Activated CD4-positive, CD25-positive, alpha-beta regulatory T cell treated with anti-CD3 and anti-CD28 coated beads, Interleukin-2, amount 50 U/mL, for 24 hours (primary cell): ENCODE results near the gene MBD3L3.
"Not testable (repeated sequence)": the region's sequence is repeated elsewhere in the genome, so short reads cannot be mapped to it uniquely, and the experiment has no call there.

Source experiments
- ATAC-seq, 2 donors: fragments of 150-1000 bp; cut with Tn5 transposase; one replicate each; pipeline ENCODE4 v1.10.0; 2021; ENCODE audit warnings: mild to moderate bottlenecking in 1 of 2, moderate library complexity in 1 of 2

The MBD3L3 gene

DNA sequence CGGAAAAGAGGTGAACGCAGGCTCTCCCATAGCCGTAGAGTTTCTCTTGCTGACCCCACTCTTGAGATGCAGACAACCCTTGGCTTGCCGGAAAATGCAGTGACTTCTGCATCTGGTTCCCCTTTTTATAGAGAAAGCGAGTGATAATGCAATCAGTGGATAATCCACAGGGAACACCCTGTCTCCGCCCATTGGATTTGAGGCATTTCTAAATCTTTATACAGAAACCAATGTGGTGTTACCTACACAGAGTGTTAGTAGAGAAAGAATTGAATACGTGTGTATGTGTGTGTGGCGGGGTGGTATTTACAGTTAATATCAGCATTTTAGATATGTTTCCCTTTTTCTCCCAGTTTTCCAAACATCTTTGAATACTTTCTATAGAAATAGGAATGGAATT is at the start of gene MBD3L3:
Gene MBD3L3 (minus strand): TSS at position 101 of the 400 bp plus-strand sequence. CDS start 71 bp downstream, at position 30.
- ATAC-seq = not testable (repeated sequence)

DNA sequence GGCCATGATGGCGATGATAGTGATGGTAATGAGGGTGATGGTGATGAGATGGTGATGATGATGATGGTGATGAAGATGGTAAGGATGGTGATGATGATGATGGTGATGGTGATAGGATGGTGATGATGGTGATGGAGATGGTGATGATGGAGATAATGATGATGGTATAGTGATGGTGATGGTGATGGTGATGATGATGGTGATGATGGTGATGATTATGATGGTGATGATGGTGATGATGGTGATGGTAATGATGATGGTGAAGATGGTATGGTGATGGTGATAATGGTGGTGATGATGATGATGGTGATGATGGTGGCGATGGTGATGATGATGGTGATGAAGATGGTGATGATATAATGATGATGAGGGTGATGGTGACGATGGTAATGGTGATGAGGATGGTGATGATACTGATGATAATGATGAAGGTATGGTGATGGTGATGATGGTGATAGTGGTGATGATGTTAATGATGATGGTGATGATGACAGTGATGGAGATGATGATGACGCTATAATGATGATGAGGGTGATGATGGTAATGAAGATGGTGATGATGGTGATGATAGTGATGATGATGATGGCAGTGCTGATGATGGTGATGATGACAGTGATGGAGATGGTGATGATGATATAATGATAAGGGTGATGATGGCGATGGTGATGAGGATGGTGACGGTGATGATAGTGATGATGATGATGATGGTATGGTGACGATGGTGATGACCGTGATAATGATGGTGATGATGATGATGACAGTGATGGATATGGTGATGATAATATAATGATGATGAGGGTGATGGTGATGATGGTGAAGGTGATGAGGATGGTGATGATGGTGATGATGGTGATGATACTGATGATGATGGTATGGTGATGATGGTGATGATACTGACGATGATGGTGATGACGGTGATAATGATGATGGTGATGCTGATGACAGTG is 48.5 kb upstream of the MBD3L3 start:
- no peak for ATAC-seq

DNA sequence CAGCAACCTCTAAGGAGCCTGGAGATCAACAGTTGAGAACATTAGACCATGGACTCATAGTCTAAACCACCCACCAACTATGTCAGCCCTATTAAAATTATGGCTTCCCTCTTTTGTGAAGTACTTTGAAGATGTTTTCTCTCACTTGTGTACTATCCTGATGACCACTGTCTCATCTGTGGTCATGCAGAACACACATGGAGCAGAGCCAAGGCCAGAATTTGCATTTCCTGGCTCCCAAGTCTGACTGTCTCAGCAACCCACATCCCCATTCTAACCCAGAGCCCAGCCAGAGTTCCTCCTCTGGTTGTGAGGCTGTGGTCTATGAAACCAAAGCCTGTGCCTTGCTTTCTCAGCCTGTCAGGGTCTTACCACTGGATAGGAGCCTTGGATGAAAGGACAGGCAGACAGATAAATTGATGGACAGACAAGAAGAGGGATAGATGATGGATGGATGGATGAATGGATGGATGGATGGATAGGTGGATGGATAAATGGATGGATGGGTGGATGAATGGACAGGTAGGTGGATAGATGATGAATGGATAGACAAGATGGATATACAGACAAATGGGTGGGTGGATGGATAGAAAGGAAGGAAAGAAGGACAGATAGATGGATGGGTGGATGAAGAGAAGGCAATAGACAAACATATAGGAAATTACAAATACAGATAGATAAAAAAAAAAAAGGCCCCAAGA is 46.4 kb upstream of the MBD3L3 start:
- ATAC-seq = no peak

DNA sequence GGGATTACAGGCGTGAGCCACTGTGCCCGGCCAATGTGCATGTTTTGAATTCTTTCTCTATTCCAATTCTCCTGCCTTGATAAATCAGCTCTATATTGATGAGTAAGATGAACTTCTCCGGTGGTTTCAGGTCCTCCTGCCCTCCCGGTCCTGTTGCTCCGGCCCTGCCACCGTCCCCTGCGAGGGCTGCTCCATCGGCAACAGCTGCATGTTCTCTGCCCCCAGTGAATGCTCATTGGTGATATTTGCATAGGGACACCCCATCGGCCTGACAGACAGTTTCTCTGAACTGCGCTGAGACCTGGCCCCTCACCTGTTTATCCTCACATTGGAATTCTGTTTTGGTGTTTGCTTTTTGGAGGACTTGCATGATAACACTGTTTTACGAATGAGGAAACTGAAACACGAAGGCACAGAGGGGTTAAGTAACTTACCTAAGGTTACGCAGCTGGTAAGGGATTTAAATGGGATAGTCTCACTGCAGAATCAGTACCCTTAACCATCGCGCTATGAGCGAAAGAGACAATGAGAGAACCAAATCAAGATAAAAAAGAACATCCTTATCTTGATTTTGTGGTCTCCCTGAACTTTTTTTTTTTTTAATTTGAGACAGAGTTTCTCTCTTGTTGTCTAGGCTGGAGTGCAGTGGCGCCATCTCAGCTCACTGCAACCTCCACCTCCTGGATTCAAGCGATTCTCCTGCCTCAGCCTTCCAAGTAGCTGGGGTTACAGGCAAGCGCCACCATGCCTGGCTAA is 43.2 kb upstream of the MBD3L3 start:
- ATAC-seq = no peak

DNA sequence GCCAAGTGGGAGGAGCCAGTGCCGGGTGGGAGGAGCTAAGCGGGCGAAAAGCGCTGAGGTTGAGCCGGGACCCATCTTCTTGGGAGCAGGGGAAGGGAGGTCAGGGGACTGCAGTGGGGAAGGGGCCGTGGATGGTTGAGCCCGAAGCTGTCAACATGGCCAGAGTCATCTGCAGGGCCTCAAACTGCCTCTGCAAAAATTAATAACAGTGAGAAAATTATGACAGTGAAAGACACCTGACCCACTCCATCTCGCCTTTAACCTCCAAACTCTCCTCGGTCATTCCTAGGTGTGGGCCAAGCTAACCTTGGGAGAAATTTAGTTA is 41.1 kb upstream of the MBD3L3 start:
- no peak for ATAC-seq

DNA sequence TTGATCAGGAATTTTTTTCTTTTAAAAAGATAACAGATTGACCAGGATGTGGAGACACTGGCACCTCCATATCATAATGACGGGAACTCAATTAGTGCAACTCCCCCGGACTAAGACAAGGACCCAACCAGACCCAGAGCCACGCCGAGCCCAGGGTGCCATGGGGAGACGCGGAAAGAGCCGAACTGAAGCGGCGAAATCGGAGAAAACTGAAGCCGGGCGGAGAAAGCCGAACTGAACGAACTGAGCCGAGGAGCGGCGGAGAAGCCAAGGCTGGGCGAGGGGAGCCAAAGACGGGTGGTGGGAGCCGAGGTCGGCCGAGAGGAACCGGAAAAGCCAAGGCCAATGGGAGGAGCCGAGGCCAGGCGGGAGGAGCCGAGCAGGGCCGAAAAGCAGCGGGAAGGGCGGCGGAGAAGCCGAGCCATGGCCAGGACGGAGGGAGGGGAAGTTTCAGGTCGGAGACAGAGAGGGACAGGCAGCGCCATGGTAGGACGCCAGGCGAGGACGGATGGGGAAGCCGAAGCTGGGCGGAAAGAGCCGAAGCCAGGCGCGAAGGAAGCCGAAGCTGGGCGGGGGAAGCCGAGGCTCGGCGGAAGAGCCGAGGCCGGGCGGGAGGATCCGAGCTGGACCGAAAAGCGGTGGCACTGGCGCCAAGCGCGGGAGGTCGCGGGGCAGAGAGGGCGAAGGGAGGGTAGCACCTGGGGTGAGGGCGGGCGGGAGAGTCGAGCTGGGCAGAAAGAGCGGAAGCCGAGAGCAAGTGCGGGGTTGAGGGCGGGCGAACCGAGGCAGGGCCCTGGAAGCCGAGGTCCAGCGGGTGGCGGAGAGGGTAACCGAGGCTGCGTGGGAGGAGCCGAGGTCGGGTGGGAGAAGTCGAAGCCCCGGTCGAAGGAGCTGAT is 40.5 kb upstream of the MBD3L3 start:
- ATAC-seq = peak; percentile 87 to 92

- no peak for ATAC-seq
These were observed 39.6 kb upstream of the MBD3L3 start for GRCh38 chr19:7098096-7098495.

GRCh38 chr19:7088999-7089398 is 30.5 kb upstream of the MBD3L3 start:
- ATAC-seq = no peak

GRCh38 chr19:7083076-7083956 is 24.8 kb upstream of the MBD3L3 start:
- no peak for ATAC-seq

- ATAC-seq = no peak
These were observed 19.5 kb upstream of the MBD3L3 start for GRCh38 chr19:7078008-7078407.

DNA sequence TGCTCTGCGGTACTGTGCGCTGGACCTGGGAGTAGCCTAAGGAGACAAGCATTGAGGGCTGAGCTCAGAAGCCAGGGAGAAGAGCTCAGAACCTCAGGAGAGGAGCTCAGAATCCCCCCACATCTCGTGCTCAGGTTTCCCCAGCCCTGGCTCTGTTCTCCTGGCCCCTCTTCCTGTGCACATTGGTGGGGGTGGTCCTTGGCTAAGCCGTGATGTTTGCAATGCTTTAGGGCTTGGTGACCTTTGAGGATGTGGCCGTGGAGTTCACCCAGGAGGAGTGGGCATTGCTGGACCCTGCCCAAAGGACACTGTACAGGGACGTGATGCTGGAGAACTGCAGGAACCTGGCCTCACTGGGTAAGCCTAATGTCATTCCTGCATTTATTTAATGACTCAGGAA is 17.7 kb upstream of the MBD3L3 start:
- ATAC-seq = no peak

DNA sequence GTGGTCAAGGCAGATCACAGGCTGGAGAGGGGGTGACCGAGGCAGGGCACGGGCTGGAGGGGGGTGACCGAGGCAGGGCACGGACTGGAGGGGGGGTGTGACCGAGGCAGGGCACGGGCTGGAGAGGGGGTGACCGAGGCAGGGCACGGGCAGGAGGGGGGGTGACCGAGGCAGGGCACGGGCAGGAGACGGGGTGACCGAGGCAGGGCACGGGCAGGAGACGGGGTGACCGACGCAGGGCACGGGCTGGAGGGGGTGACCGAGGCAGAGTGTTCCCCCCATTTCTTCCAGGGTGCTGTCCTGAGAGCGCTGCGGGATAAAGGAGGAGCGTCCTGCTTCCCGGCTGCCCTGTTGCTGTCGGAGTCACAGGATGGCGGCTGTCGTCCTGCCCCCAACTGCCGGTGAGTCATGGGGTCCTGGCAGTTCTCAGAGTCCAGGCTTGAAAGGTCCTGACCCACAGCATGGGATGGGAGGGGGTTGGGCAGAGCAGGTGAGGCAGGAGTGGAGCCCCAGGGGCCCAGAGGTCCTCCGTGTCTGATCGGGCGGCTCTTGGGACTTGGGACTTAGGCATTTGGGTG is 16.3 kb upstream of the MBD3L3 start:
- no peak for ATAC-seq

GRCh38 chr19:7072541-7072940 is 14.1 kb upstream of the MBD3L3 start:
- no peak for ATAC-seq

GRCh38 chr19:7069904-7070226 is 11.4 kb upstream of the MBD3L3 start:
- peak in 1 of 2 donors; percentile 11 for ATAC-seq

DNA sequence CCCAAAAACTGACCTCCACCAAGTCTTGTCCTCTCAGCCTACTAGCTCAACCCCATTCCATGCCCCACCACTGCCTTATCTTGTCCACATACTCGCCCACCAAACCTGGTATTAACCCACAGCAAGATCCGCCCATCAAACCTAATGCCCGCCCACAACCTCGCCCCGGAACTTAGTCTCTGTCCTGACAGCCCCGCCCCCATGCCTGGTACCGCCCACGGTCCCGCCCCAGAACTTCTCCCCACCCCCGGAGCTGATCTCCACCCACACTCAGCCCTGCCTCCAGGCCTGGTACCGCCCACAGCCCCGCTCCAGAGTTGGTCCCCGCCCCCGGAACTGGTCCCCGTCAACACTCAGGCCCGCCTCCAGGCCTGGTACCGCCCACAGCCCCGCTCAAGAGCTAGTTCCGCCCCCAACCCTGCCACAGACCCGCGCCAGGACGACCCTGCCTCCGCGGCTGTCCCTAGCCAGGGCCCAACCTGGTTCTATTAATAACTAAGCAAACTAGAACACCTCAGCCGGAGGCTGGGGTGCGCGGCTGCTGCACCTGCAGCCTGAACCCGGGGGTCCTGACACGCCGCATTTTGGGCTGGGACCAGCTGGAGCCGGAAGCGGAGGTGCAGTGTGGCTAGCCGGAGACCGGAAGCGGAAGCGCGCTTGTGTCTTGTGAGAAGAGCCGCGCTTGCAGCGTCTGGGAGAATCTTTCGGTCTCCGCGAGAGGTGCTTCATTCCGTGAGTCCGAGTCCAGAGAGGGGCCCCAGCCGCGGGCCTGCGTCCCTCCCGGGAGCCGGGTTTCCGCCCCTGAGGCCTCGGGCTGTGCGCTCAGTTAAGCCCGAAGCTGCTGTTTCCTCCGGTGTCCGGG is 10.8 kb upstream of the MBD3L3 start, which contains the start of gene ZNF557:
Gene ZNF557 (plus strand): TSS at position 662 of the 862 bp plus-strand sequence. CDS start 5,372 bp downstream, outside the sequence.
- peak; percentile 94 to 96 for ATAC-seq

DNA sequence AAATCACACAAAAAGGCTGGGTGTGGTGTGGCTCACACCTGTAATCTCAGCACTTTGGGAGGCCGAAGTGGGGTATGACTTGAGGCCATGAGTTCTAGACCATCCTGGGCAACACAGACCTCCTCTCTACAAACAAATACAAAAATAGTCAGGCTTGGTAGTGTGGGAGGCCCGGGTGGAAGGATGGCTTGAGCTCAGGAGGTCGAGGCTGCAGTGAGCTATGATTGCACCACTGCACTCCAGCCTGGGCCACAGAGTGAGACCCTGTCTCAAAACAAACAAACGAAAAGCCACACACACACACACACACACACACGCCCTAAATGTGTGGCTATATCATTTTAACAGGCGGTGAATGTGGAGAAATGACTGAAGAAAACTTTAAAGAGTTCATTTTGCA is 10.1 kb upstream of the MBD3L3 start:
- no peak for ATAC-seq

GRCh38 chr19:7067716-7068115 is 9.2 kb upstream of the MBD3L3 start:
- ATAC-seq = no peak

DNA sequence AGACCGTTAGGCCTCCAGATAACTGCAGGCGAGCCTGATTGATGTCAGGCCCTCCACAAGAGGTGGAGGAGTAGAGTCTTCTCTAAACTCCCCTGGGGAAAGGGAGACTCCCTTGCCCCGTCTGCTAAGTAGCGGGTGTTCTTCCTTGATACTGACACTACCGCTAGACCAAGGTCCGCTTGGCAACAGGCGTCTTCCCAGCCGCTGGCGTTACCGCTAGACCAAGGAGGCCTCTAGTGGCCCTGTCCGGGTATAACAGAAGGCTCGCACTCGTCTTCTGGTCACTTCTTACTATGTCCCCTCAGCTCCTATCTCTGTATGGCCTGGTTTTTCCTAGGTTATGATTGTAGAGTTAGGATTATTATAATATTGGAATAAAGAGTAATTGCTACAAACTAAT is 8.6 kb upstream of the MBD3L3 start:
- not testable (repeated sequence) for ATAC-seq

- ATAC-seq = no peak
These were observed 5.4 kb upstream of the MBD3L3 start for GRCh38 chr19:7063764-7064418.
